ENCODE data around the gene CWF19L2. TPM values are rescaled to one million over a fixed set of nuclear protein-coding genes. Genes with fewer than 3 reads are reported as not detected.

The CWF19L2 gene
- total RNA-seq, 1 experiment from 2014 or later, result 8.6 TPM

- BruUV-seq (replicated peaks), result no TSS peak
- Histone ChIP-seq H3F3A (ENCODE audit: low read length, unreplicated experiment) (no peaks in the 10 kb centered on the region), H2AFZ (ENCODE audit: low read length) (no peak overlapping the region), H3K9ac (ENCODE audit: low read length) (no peak overlapping the region), H3K79me2 (ENCODE audit: low read length) (peaks cover 27% of the 10 kb centered on the region; the same call in 1 of the 2 replicates), H4K20me1 (ENCODE audit: low read length) (no peaks in the 10 kb centered on the region), H3K27me3 (ENCODE audit: low read length) (no peaks in the 10 kb centered on the region), H3K27ac (ENCODE audit: low read length) (no peak overlapping the region), H3K9me3 (ENCODE audit: low read length) (no peaks in the 10 kb centered on the region), H3K4me3 (ENCODE audit: low read length) (no peak overlapping the region), H3K36me3 (ENCODE audit: low read depth, low read length) (peaks cover 7% of the 10 kb centered on the region; the same call in 1 of the 2 replicates), H3K4me2 (ENCODE audit: low read length) (no peak overlapping the region), H3K4me1 (ENCODE audit: insufficient read depth, low read length) (no peaks in the 10 kb centered on the region), H3K9me2 (replicated peaks; ENCODE audit: low read length) (no peaks in the 10 kb centered on the region)
- ATAC-seq (no peak), DNase-seq (no peak)
- CTCF ChIA-PET, result interaction anchor here (0.5 kb wide), 1 partner anchor 218 kb away, joined by 3 read pairs; no protein-coding TSS in a partner anchor
- TF ChIP-seq EZH2phosphoT487 (IDR thresholded peaks at IDR 0.05; ENCODE audit: borderline replicate concordance, low read length) (no peak), EZH2 (IDR thresholded peaks at IDR 0.05; ENCODE audit: low read length, unreplicated experiment) (no peak)
- TF ChIP-seq, protein P1, sequence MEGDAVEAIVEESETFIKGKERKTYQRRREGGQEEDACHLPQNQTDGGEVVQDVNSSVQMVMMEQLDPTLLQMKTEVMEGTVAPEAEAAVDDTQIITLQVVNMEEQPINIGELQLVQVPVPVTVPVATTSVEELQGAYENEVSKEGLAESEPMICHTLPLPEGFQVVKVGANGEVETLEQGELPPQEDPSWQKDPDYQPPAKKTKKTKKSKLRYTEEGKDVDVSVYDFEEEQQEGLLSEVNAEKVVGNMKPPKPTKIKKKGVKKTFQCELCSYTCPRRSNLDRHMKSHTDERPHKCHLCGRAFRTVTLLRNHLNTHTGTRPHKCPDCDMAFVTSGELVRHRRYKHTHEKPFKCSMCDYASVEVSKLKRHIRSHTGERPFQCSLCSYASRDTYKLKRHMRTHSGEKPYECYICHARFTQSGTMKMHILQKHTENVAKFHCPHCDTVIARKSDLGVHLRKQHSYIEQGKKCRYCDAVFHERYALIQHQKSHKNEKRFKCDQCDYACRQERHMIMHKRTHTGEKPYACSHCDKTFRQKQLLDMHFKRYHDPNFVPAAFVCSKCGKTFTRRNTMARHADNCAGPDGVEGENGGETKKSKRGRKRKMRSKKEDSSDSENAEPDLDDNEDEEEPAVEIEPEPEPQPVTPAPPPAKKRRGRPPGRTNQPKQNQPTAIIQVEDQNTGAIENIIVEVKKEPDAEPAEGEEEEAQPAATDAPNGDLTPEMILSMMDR (conservative IDR thresholded peaks at IDR 0.05; ENCODE audit: low read depth, low read length), result no peak
- intact Hi-C loops (cut with micrococcal nuclease), result no loop called here
- POLR2A ChIA-PET (ENCODE audit: unreplicated experiment), result interaction anchor here (0.6 kb wide), 1 partner anchor 601 kb away, joined by 3 read pairs; no protein-coding TSS in a partner anchor
Measured at GRCh38 chr11:107446822-107447431, 10.7 kb downstream of the CWF19L2 start.

GRCh38 chr11:107442715-107443215 lies 14.9 kb downstream of the CWF19L2 start:
- TF ChIP-seq, protein P1 (conservative IDR thresholded peaks at IDR 0.05; ENCODE audit: low read depth, low read length), result no peak
- TF ChIP-seq EZH2 (IDR thresholded peaks at IDR 0.05; ENCODE audit: low read length, unreplicated experiment) (no peak), EZH2phosphoT487 (IDR thresholded peaks at IDR 0.05; ENCODE audit: borderline replicate concordance, low read length) (no peak)
- no peaks in the 10 kb centered on the region for H3K4me1 ChIP-seq (ENCODE audit: insufficient read depth, low read length)
- H3K9me3 ChIP-seq (ENCODE audit: low read length), result no peaks in the 10 kb centered on the region
- H2AFZ ChIP-seq (ENCODE audit: low read length), result no peak overlapping the region
- BruUV-seq (replicated peaks), result no TSS peak
- peaks cover 12% of the 10 kb centered on the region; the same call in 1 of the 2 replicates for H3K79me2 ChIP-seq (ENCODE audit: low read length)
- ChIA-PET POLR2A (ENCODE audit: unreplicated experiment) (no interaction called here), CTCF (no interaction called here)
- H4K20me1 ChIP-seq (ENCODE audit: low read length), result no peaks in the 10 kb centered on the region
- no peak overlapping the region for H3K9ac ChIP-seq (ENCODE audit: low read length)
- H3K4me3 ChIP-seq (ENCODE audit: low read length), result no peak overlapping the region
- H3K27me3 ChIP-seq (ENCODE audit: low read length), result no peaks in the 10 kb centered on the region
- peaks cover 25% of the 10 kb centered on the region; the same call in 1 of the 2 replicates for H3K36me3 ChIP-seq (ENCODE audit: low read depth, low read length)
- DNase-seq (no peak), ATAC-seq (no peak)
- no peaks in the 10 kb centered on the region for H3K9me2 ChIP-seq (replicated peaks; ENCODE audit: low read length)
- no peak overlapping the region for H3K27ac ChIP-seq (ENCODE audit: low read length)
- intact Hi-C loops (cut with micrococcal nuclease), result no loop called here
- no peak overlapping the region for H3K4me2 ChIP-seq (ENCODE audit: low read length)
- no peaks in the 10 kb centered on the region for H3F3A ChIP-seq (ENCODE audit: low read length, unreplicated experiment)

GRCh38 chr11:107439586-107440167 lies 17.9 kb downstream of the CWF19L2 start:
- no peak overlapping the region for H2AFZ ChIP-seq (ENCODE audit: low read length)
- intact Hi-C loops (cut with micrococcal nuclease), result loop anchor here (10.0 kb wide), 2 partner anchors 285 to 725 kb away; no protein-coding TSS in a partner anchor
- no peaks in the 10 kb centered on the region for H3F3A ChIP-seq (ENCODE audit: low read length, unreplicated experiment)
- no peak overlapping the region for H3K4me3 ChIP-seq (ENCODE audit: low read length)
- DNase-seq, result no peak
- no peaks in the 10 kb centered on the region for H3K4me1 ChIP-seq (ENCODE audit: insufficient read depth, low read length)
- CTCF ChIA-PET, result no interaction called here
- no peaks in the 10 kb centered on the region for H3K9me3 ChIP-seq (ENCODE audit: low read length)
- H3K9ac ChIP-seq (ENCODE audit: low read length), result no peak overlapping the region
- POLR2A ChIA-PET (ENCODE audit: unreplicated experiment), result no interaction called here
- BruUV-seq (replicated peaks), result no TSS peak
- peaks cover 21% of the 10 kb centered on the region; the same call in 1 of the 2 replicates for H3K36me3 ChIP-seq (ENCODE audit: low read depth, low read length)
- no peak for ATAC-seq
- H3K27me3 ChIP-seq (ENCODE audit: low read length), result no peaks in the 10 kb centered on the region
- no peaks in the 10 kb centered on the region for H4K20me1 ChIP-seq (ENCODE audit: low read length)
- H3K79me2 ChIP-seq (ENCODE audit: low read length), result no peaks in the 10 kb centered on the region
- no peaks in the 10 kb centered on the region for H3K9me2 ChIP-seq (replicated peaks; ENCODE audit: low read length)
- no peak overlapping the region for H3K4me2 ChIP-seq (ENCODE audit: low read length)
- TF ChIP-seq, protein P1 (conservative IDR thresholded peaks at IDR 0.05; ENCODE audit: low read depth, low read length), result no peak
- TF ChIP-seq EZH2phosphoT487 (IDR thresholded peaks at IDR 0.05; ENCODE audit: borderline replicate concordance, low read length) (no peak), EZH2 (IDR thresholded peaks at IDR 0.05; ENCODE audit: low read length, unreplicated experiment) (no peak)
- H3K27ac ChIP-seq (ENCODE audit: low read length), result no peak overlapping the region

Measured in PC-3 (cell line).